Measurements from ENCODE around the gene ZNF362.

The ZNF362 gene

GRCh38 chr1:33294071-33295010 is 38.0 kb downstream of the ZNF362 start:
- Histone ChIP-seq H3K4me3 (no peak overlapping the region), H3K27ac (no peak overlapping the region), H4K20me1 (peaks cover 22 to 62% (median 40%) of the 10 kb centered on the region in 11 experiments; a peak in 19 of 22 replicates), H3K9me3 (replicated peaks in 1 of 11) (peaks cover 7 to 8% (median 8%) of the 10 kb centered on the region in 11 experiments), H3K9ac (peak overlapping the region in 1 of 11 experiments; percentile 18; a peak in 1 of 22 replicates), H3K36me3 (peaks cover 65 to 78% (median 72%) of the 10 kb centered on the region in 11 experiments), H3K4me1 (peaks cover 0 to 4% (median 0%) of the 10 kb centered on the region in 10 experiments; a peak in 3 of 20 replicates), H3K4me2 (no peak overlapping the region), H3K27me3 (no peaks in the 10 kb centered on the region)
- no peak for TF ChIP-seq Cebpa-rat (IDR thresholded peaks at IDR 0.05)

DNA sequence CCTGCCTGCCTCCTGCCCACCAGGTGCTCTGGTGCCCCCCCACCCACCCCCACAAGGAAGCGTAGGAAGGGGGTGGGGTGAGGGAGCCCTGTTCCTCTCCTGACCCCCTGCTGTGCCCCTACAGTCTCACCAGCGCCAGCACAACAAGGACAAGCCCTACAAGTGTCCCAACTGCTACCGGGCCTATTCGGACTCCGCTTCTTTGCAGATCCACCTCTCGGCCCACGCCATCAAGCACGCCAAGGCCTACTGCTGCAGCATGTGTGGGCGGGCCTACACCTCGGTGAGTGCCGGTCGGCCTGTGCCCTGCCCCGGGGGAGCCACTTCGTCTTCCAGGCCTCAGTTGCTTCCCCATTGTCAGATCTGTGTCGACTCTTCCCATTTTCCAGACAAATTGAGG is 38.7 kb downstream of the ZNF362 start:
- no peak overlapping the region for H3K27ac ChIP-seq
- H4K20me1 ChIP-seq: peaks cover 22 to 65% (median 39%) of the 10 kb centered on the region in 11 experiments; a peak in 19 of 22 replicates
- no peak overlapping the region for H3K4me2 ChIP-seq
- no peaks in the 10 kb centered on the region for H3K27me3 ChIP-seq
- H3K4me1 ChIP-seq: peaks cover 0 to 10% (median 4%) of the 10 kb centered on the region in 10 experiments; a peak in 11 of 20 replicates
- no peak overlapping the region for H3K9ac ChIP-seq
- TF ChIP-seq Cebpa-rat (IDR thresholded peaks at IDR 0.05): no peak
- H3K4me3 ChIP-seq: no peak overlapping the region
- H3K9me3 ChIP-seq (replicated peaks in 1 of 11): peaks cover under 1 to 1% (median under 1%) of the 10 kb centered on the region in 11 experiments; a peak in 16 of 22 replicates
- H3K36me3 ChIP-seq: peaks cover 60 to 78% (median 72%) of the 10 kb centered on the region in 11 experiments

GRCh38 chr1:33295450-33296081 is 39.3 kb downstream of the ZNF362 start:
- Histone ChIP-seq H3K36me3 (peaks cover 59 to 81% (median 76%) of the 10 kb centered on the region in 11 experiments), H3K27me3 (no peaks in the 10 kb centered on the region), H3K27ac (no peak overlapping the region), H3K4me1 (peaks cover 0 to 15% (median 10%) of the 10 kb centered on the region in 10 experiments; a peak in 15 of 20 replicates), H3K4me2 (no peak overlapping the region), H3K4me3 (no peak overlapping the region), H4K20me1 (peaks cover 22 to 65% (median 39%) of the 10 kb centered on the region in 11 experiments; a peak in 19 of 22 replicates), H3K9ac (no peak overlapping the region), H3K9me3 (replicated peaks in 1 of 11) (no peaks in the 10 kb centered on the region)
- TF ChIP-seq Cebpa-rat (IDR thresholded peaks at IDR 0.05): no peak

DNA sequence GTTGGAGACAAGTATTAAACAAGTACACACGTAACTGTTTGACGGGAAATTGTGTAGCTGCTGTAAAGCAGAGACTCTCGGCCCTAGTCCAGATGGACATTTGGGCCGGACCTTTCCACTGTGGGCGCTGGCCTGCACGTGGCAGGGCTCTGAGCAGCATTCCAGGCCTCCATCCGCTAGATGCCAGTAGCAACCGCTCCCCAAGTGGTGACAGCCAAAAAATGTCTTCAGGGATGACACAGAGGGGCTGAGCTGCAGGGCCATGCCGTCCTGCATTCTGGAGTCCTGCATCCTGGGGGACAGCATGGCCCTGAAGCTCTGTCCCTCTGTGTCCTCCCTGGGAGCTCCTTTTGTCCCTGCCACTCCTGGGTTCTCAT is 39.8 kb downstream of the ZNF362 start:
- no peaks in the 10 kb centered on the region for H3K9me3 ChIP-seq (replicated peaks in 1 of 11)
- no peak overlapping the region for H3K9ac ChIP-seq
- H3K27ac ChIP-seq: no peak overlapping the region
- TF ChIP-seq Cebpa-rat (IDR thresholded peaks at IDR 0.05): no peak
- peaks cover 22 to 65% (median 39%) of the 10 kb centered on the region in 11 experiments; a peak in 19 of 22 replicates for H4K20me1 ChIP-seq
- no peak overlapping the region for H3K4me3 ChIP-seq
- H3K4me1 ChIP-seq: peaks cover 0 to 20% (median 12%) of the 10 kb centered on the region in 10 experiments; a peak in 15 of 20 replicates
- H3K27me3 ChIP-seq: no peaks in the 10 kb centered on the region
- H3K4me2 ChIP-seq: no peak overlapping the region
- peaks cover 59 to 86% (median 81%) of the 10 kb centered on the region in 11 experiments for H3K36me3 ChIP-seq

DNA sequence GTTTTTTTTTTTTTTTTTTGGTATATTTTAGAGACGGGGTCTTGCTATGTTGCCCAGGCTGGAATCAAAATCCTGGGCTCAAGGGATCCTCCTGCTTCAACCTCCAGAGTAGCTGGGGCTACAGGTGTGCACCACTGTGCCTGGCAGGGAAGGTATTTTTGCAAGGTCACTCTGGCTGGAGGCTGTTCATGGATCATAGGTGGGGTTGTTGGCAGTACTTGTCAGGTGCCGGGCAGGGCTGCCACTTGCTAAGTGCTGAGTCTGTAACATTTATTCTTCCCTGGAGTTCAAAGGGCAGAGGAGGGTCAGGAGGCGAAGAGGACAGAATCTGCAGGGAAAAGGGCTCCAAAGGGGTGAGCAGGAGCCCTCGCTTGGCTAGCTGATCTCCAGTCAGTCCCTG is 40.5 kb downstream of the ZNF362 start:
- Histone ChIP-seq H3K36me3 (peaks cover 59 to 94% (median 86%) of the 10 kb centered on the region in 11 experiments), H3K27ac (no peak overlapping the region), H3K9ac (no peak overlapping the region), H3K4me2 (no peak overlapping the region), H3K4me3 (no peak overlapping the region), H3K4me1 (peaks cover 2 to 26% (median 14%) of the 10 kb centered on the region in 10 experiments), H4K20me1 (peaks cover 22 to 65% (median 39%) of the 10 kb centered on the region in 11 experiments; a peak in 19 of 22 replicates), H3K27me3 (no peaks in the 10 kb centered on the region), H3K9me3 (replicated peaks in 1 of 11) (no peaks in the 10 kb centered on the region)
- TF ChIP-seq Cebpa-rat (IDR thresholded peaks at IDR 0.05): no peak

- Histone ChIP-seq H3K27me3 (no peaks in the 10 kb centered on the region), H3K27ac (no peak overlapping the region), H3K4me1 (peaks cover 12 to 36% (median 25%) of the 10 kb centered on the region in 10 experiments), H3K36me3 (peaks cover 53 to 94% (median 83%) of the 10 kb centered on the region in 11 experiments), H3K4me3 (no peak overlapping the region), H3K9ac (no peak overlapping the region), H4K20me1 (peaks cover 16 to 59% (median 33%) of the 10 kb centered on the region in 11 experiments; a peak in 19 of 22 replicates), H3K9me3 (replicated peaks in 1 of 11) (no peaks in the 10 kb centered on the region), H3K4me2 (0 out of 22 replicates have a peak overlapping the region, but pooled peaks of 1 of the 11 experiments have one; percentile 22)
- no peak for TF ChIP-seq Cebpa-rat (IDR thresholded peaks at IDR 0.05)
These were observed 41.8 kb downstream of the ZNF362 start for GRCh38 chr1:33297911-33298622.

GRCh38 chr1:33298623-33299277 is 42.5 kb downstream of the ZNF362 start:
- H3K4me3 ChIP-seq: no peak overlapping the region
- no peak overlapping the region; a peak in 1 of 22 replicates for H3K9ac ChIP-seq
- peaks cover 12 to 37% (median 25%) of the 10 kb centered on the region in 10 experiments for H3K4me1 ChIP-seq
- no peaks in the 10 kb centered on the region for H3K9me3 ChIP-seq (replicated peaks in 1 of 11)
- peaks cover 47 to 87% (median 76%) of the 10 kb centered on the region in 11 experiments for H3K36me3 ChIP-seq
- H3K27ac ChIP-seq: no peak overlapping the region
- no peaks in the 10 kb centered on the region for H3K27me3 ChIP-seq
- no peak for TF ChIP-seq Cebpa-rat (IDR thresholded peaks at IDR 0.05)
- 0 out of 22 replicates have a peak overlapping the region, but pooled peaks of 1 of the 11 experiments have one; percentile 22 for H3K4me2 ChIP-seq
- H4K20me1 ChIP-seq: peaks cover 9 to 52% (median 26%) of the 10 kb centered on the region in 11 experiments; a peak in 19 of 22 replicates
